Measurements from ENCODE around the gene HSPA1B. TPM values are rescaled to one million over a fixed set of nuclear protein-coding genes. Genes with fewer than 3 reads are reported as not detected.
"Not testable (repeated sequence)": the region's sequence is repeated elsewhere in the genome, so short reads cannot be mapped to it uniquely, and the experiment has no call there.

The HSPA1B gene
- total RNA-seq, 1 donor from 2014 or later, result 122 TPM

DNA sequence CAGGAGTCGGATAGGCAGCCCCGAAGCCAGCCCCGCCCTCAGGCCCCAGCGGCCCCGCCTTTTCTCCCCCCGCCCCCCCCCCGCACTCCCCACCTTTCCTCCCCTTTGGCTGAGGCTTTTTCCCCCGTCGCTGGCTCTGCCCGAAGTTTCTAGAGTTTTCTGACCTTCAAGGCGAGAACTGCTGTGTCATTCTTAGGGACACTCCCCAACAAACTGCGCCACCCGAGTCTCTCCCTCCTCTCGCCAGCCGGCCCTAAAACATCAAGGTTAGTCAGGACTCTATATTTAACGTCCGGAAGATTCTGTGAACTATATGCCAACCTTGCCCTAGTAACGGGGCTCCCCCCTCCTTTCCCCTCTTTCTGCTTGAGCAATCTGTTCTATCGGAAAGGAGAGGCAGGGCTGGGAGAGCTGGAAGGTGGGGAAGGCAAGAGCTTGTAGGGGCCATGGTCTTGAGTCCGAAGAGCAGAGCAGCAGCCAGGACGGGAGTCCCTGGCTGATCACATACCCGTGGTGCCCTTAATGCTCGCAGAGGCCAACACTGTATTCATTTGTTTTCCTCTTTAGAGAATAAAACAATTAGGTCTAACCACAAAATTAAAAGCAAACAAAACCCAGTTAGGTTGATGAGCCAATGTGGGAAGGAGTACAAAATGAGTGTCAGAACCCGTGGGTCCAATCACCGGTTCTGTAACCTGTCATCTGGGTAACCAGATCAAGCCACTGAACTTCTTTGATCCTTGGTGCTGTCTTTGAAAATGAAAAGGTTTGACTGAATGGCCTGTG lies 5.3 kb upstream of the HSPA1B start:
- Histone ChIP-seq H3K27ac (peak overlapping the region; percentile 97), H3K4me1 (peaks cover 73% of the 10 kb centered on the region), H3K36me3 (no peaks in the 10 kb centered on the region), H3K4me3 (peak overlapping the region; percentile 69), H3K9me3 (no peaks in the 10 kb centered on the region), H3K27me3 (ENCODE audit: low read depth) (no peaks in the 10 kb centered on the region)
- intact Hi-C loops (cut with DNase I), result no loop called here
- peak; percentile 80 to 82 for ATAC-seq
- TF ChIP-seq, protein P1, sequence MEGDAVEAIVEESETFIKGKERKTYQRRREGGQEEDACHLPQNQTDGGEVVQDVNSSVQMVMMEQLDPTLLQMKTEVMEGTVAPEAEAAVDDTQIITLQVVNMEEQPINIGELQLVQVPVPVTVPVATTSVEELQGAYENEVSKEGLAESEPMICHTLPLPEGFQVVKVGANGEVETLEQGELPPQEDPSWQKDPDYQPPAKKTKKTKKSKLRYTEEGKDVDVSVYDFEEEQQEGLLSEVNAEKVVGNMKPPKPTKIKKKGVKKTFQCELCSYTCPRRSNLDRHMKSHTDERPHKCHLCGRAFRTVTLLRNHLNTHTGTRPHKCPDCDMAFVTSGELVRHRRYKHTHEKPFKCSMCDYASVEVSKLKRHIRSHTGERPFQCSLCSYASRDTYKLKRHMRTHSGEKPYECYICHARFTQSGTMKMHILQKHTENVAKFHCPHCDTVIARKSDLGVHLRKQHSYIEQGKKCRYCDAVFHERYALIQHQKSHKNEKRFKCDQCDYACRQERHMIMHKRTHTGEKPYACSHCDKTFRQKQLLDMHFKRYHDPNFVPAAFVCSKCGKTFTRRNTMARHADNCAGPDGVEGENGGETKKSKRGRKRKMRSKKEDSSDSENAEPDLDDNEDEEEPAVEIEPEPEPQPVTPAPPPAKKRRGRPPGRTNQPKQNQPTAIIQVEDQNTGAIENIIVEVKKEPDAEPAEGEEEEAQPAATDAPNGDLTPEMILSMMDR (IDR thresholded peaks at IDR 0.05), result no peak
- DNase-seq, result peak; percentile 86

DNA sequence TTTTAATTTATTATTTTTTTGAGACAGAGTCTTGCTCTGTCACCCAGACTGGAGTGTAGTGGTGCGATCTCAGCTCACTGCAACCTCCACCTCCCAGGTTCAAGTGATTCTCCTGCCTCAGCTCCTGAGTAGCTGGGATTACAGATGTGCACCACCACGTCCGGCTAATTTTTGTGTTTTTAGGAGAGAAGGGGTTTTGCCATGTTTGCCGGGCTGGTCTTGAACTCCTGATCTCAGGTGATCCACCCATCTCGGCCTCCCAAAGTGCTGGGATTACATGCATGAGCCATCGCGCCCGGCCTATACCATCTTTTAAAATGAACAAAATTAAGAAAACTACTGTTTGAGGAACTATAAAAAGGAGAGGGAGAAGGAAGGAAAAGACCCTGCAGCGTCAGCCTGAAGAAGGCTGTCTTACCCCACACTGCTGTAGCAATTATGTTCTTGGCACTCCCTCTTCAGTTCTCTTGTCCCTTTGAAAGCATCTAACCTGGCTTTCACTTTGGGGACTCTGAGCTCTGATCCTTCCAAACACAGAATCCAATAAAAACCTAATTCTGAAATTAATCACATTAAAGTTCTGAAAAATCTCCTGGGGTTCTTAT lies 3.8 kb upstream of the HSPA1B start:
- DNase-seq; intact Hi-C loops (cut with DNase I); H3K9me3 ChIP-seq; ATAC-seq; H3K27me3 ChIP-seq (ENCODE audit: low read depth); H3K36me3 ChIP-seq: not testable (repeated sequence)
- Histone ChIP-seq H3K27ac (peak overlapping the region; percentile 97), H3K4me1 (peaks cover 73% of the 10 kb centered on the region), H3K4me3 (peak overlapping the region; percentile 69)

GRCh38 chr6:31825553-31825952 lies 2.0 kb upstream of the HSPA1B start:
- Histone ChIP-seq H3K4me1 (peaks cover 56% of the 10 kb centered on the region), H3K9me3 (no peaks in the 10 kb centered on the region), H3K4me3 (no peak overlapping the region), H3K36me3 (no peaks in the 10 kb centered on the region), H3K27ac (peak overlapping the region; percentile 92), H3K27me3 (ENCODE audit: low read depth) (no peaks in the 10 kb centered on the region)
- no peak for ATAC-seq
- intact Hi-C loops (cut with DNase I), result no loop called here
- no peak for DNase-seq
- TF ChIP-seq, protein P1 (IDR thresholded peaks at IDR 0.05), result no peak

DNA sequence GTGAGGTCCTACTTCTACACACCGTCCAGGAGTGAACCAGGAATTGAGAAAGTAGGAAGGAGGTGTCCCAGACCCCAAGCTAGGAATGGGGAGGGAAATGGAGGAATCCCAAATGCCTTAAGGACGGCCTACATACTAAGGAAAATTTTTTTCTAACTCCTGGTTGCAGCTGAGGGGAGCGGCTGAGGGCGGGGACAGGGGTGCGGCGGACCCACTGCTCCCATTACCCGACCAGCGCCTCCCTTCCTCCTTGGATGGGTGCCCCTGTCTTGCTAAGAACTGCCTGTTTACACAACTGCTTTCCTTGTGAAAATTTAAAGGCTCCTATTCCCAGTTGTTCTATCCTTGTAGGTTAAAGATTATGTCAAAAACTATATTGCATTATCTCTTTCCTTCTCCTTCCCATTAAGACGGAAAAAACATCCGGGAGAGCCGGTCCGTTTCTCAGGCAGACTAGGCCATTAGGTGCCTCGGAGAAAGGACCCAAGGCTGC lies 699 bp upstream of the HSPA1B start:
- Histone ChIP-seq H3K9me3 (no peaks in the 10 kb centered on the region), H3K36me3 (peaks cover 3% of the 10 kb centered on the region), H3K27me3 (ENCODE audit: low read depth) (no peaks in the 10 kb centered on the region), H3K4me3 (peak overlapping the region; percentile 69), H3K4me1 (peaks cover 59% of the 10 kb centered on the region), H3K27ac (peak overlapping the region; percentile 92)
- peak; percentile 64 to 65 for ATAC-seq
- intact Hi-C loops (cut with DNase I), result no loop called here
- TF ChIP-seq, protein P1 (IDR thresholded peaks at IDR 0.05), result no peak
- DNase-seq, result peak; percentile 91

GRCh38 chr6:31829633-31830283 lies 2.2 kb downstream of the HSPA1B start:
- ATAC-seq (no peak), DNase-seq (peak; percentile 39)
- Histone ChIP-seq H3K4me1 (peaks cover 52% of the 10 kb centered on the region), H3K9me3 (no peaks in the 10 kb centered on the region), H3K27ac (peak overlapping the region; percentile 96), H3K36me3 (peaks cover 3% of the 10 kb centered on the region), H3K4me3 (peak overlapping the region; percentile 74), H3K27me3 (ENCODE audit: low read depth) (no peaks in the 10 kb centered on the region)
- intact Hi-C loops (cut with DNase I), result loop anchor here (10.0 kb wide), 1 partner anchor 95 kb away; the partner anchor contains the start of gene CLIC1
- TF ChIP-seq, protein P1 (IDR thresholded peaks at IDR 0.05), result peak; percentile 45

Measured in lower lobe of right lung (tissue), 2 donors.